Endodermal cell (in vitro differentiated cells): ENCODE results near the gene APEH. TPM values are rescaled to one million over a fixed set of nuclear protein-coding genes. Genes with fewer than 3 reads are reported as not detected.
"Not testable (repeated sequence)": the region's sequence is repeated elsewhere in the genome, so short reads cannot be mapped to it uniquely, and the experiment has no call there.

Experiments used
- DNase-seq: peaks from one replicate; pipeline ENCODE4 v3.0.0-alpha.2; 2017
- H3K27ac ChIP-seq: 2 replicates; pipeline ENCODE4 v1.5.1; 2013; ENCODE audit warnings: mild to moderate bottlenecking, low read depth, low read length, moderate library complexity
- H3K27me3 ChIP-seq: 2 replicates; pipeline ENCODE4 v1.6.1; 2013; ENCODE audit warnings: mild to moderate bottlenecking, low read length, moderate library complexity; ENCODE audit not compliant: insufficient read depth, control insufficient read depth, poor library complexity, severe bottlenecking
- H3K36me3 ChIP-seq: 2 replicates; pipeline ENCODE4 v1.7.0; 2013; ENCODE audit warnings: mild to moderate bottlenecking, low read length, moderate library complexity; ENCODE audit not compliant: control insufficient read depth, insufficient read depth
- H3K4me1 ChIP-seq: one replicate; pipeline ENCODE4 v1.7.0; 2013; ENCODE audit warnings: low read length; ENCODE audit not compliant: control insufficient read depth, insufficient read depth
- H3K4me3 ChIP-seq: 2 replicates; pipeline ENCODE4 v1.5.1; 2013; ENCODE audit warnings: mild to moderate bottlenecking, low read length, moderate library complexity
- H3K9ac ChIP-seq: 2 replicates; pipeline ENCODE4 v1.6.1; 2013; ENCODE audit warnings: mild to moderate bottlenecking, low read length, moderate library complexity; ENCODE audit not compliant: poor library complexity, severe bottlenecking; ENCODE audit errors: extremely low read depth
- H3K9me3 ChIP-seq: 2 replicates; pipeline ENCODE4 v1.6.1; 2013; ENCODE audit warnings: mild to moderate bottlenecking, low read length, moderate library complexity; ENCODE audit not compliant: control insufficient read depth
- H3K27ac Mint-ChIP-seq: 2 replicates; pipeline ENCODE4 v1.8.0; 2020; ENCODE audit warnings: mixed read lengths
- H3K27me3 Mint-ChIP-seq: 2 replicates; pipeline ENCODE4 v1.8.0; 2021; ENCODE audit warnings: mild to moderate bottlenecking, mixed read lengths; ENCODE audit not compliant: insufficient read depth
- H3K36me3 Mint-ChIP-seq: 2 replicates; pipeline ENCODE4 v1.8.0; 2020; ENCODE audit warnings: low read depth, mixed read lengths
- H3K4me1 Mint-ChIP-seq: 2 replicates; pipeline ENCODE4 v1.8.0; 2020; ENCODE audit warnings: mixed read lengths
- H3K4me3 Mint-ChIP-seq: 2 replicates; pipeline ENCODE4 v1.8.0; 2020; ENCODE audit warnings: mild to moderate bottlenecking, moderate library complexity, mixed read lengths
- H3K9me3 Mint-ChIP-seq: 2 replicates; pipeline ENCODE4 v1.8.0; 2020; ENCODE audit warnings: mild to moderate bottlenecking, mixed read lengths
- WGBS, 2 experiments: methylation state at CpG; one replicate each; pipeline versions ENCODE4 v1.1.5 to v1.1.7; 2013; ENCODE audit warnings: missing lambda C conversion rate in 2 of 2, mixed read lengths in 1 of 2; ENCODE audit not compliant: insufficient coverage in 1 of 2, insufficient read length in 1 of 2; 5-methylcytosine and 5-hydroxymethylcytosine counted together
- total RNA-seq, 2 donors: library from RNA; stranded (reverse); fragmentation: NEBNext Ultra II Directional in 1 of 2; extraction: Animal tissue kit (Norgen Biotek cat#: 25700) in 1 of 2; gene quantifications; 2 replicates in 1 of 2; 3 replicates in 1 of 2; pipeline ENCODE4 v1.2.1, GENCODE V29; 2021
- TF ChIP-seq, protein P1 (sequence below): fragments of 200-600 bp; sonication (generic); conservative IDR thresholded peaks from 2 replicates; pipeline ENCODE4 v1.5.0; 2021; ENCODE audit warnings: antibody characterized with exemption, mild to moderate bottlenecking

APEH gene
- total RNA-seq, 2 donors from 2014 or later, result 188 to 216 TPM

DNA sequence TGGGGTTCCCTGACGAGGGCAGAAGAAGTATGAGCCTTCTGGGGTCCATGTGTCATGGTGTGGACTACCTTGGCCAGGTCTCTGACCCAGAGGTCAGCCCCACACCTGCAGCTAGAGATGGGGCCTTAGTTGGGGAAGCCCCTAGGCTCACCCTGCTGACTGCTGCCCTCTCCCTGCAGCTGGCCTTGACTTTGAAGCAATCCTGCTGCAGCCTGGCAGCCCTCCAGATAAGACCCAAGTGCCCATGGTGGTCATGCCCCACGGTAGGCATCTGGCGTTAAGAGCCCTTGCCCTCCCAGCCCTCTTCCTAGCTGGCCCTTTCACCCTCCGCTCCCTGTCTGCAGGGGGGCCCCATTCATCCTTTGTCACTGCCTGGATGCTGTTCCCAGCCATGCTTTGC is 7.4 kb downstream of the APEH start:
- H3K36me3 ChIP-seq, result peaks cover 72% of the 10 kb centered on the region
- no peak overlapping the region for H3K9ac ChIP-seq
- H3K4me3 ChIP-seq, result no peak overlapping the region
- H3K4me1 ChIP-seq, result no peaks in the 10 kb centered on the region
- no peak for DNase-seq
- Mint-ChIP-seq H3K4me1 (no peaks in the 10 kb centered on the region), H3K27me3 (no peaks in the 10 kb centered on the region), H3K27ac (no peak overlapping the region), H3K4me3 (no peak overlapping the region), H3K9me3 (no peaks in the 10 kb centered on the region), H3K36me3 (peaks cover 51% of the 10 kb centered on the region)
- TF ChIP-seq, protein P1, sequence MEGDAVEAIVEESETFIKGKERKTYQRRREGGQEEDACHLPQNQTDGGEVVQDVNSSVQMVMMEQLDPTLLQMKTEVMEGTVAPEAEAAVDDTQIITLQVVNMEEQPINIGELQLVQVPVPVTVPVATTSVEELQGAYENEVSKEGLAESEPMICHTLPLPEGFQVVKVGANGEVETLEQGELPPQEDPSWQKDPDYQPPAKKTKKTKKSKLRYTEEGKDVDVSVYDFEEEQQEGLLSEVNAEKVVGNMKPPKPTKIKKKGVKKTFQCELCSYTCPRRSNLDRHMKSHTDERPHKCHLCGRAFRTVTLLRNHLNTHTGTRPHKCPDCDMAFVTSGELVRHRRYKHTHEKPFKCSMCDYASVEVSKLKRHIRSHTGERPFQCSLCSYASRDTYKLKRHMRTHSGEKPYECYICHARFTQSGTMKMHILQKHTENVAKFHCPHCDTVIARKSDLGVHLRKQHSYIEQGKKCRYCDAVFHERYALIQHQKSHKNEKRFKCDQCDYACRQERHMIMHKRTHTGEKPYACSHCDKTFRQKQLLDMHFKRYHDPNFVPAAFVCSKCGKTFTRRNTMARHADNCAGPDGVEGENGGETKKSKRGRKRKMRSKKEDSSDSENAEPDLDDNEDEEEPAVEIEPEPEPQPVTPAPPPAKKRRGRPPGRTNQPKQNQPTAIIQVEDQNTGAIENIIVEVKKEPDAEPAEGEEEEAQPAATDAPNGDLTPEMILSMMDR, result no peak
- no peaks in the 10 kb centered on the region for H3K27me3 ChIP-seq
- 88 to 96% methylated on average over 4 of the region's 4 CpGs for WGBS, 2 experiments
- H3K9me3 ChIP-seq, result no peaks in the 10 kb centered on the region
- H3K27ac ChIP-seq, result no peak overlapping the region

DNA sequence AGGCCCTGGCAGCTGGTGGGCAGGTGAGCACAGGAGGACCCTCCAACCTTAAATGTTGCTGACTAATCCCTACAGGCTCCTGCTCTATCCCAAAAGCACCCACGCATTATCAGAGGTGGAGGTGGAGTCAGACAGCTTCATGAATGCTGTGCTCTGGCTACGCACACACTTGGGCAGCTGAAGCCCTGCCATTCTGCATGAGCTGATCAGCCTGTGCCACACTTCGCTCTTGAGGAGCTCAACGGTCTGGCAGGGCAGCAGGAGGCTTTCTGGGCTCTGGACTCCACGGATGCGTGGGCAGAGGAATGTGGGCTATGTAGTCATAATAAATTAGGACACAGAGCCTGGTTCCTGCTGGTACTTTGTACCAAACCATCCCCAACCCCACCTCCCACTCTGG is 9.0 kb downstream of the APEH start:
- Mint-ChIP-seq H3K4me1 (peaks cover 5% of the 10 kb centered on the region), H3K9me3 (no peaks in the 10 kb centered on the region), H3K4me3 (no peak overlapping the region), H3K36me3 (peaks cover 38% of the 10 kb centered on the region), H3K27me3 (no peaks in the 10 kb centered on the region), H3K27ac (no peak overlapping the region)
- Histone ChIP-seq H3K27ac (no peak overlapping the region), H3K9ac (no peak overlapping the region), H3K36me3 (peaks cover 56% of the 10 kb centered on the region), H3K4me3 (no peak overlapping the region), H3K27me3 (no peaks in the 10 kb centered on the region), H3K9me3 (no peaks in the 10 kb centered on the region), H3K4me1 (no peaks in the 10 kb centered on the region)
- TF ChIP-seq, protein P1, result no peak
- no peak for DNase-seq
- 83 to 95% methylated on average over 2 to 6 of the region's 6 CpGs for WGBS, 2 experiments

DNA sequence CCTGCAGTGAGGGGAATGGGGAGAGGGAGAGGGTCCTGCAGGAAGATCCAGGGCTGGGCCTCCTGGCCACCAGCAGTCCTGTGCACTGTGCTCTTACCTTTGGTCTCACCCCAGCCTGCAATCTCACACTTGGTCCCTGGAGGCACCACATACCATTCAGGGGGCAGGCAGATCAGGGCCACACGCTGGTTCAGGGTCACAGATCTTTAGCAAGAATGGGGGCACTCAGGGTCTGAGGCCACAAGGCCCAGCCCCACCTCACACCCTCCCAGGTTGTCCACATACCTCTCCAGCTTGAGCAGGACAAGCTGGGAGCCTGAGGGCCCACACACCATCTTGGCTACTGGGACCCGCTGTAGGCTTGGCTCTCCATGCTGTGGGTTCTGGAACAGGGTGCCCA is 10.3 kb downstream of the APEH start:
- Mint-ChIP-seq H3K4me1 (peaks cover 12% of the 10 kb centered on the region), H3K36me3 (peaks cover 33% of the 10 kb centered on the region)
- H3K36me3 ChIP-seq, result peaks cover 44% of the 10 kb centered on the region
- H3K4me1 ChIP-seq, H3K27me3 Mint-ChIP-seq, H3K9ac ChIP-seq, H3K9me3 Mint-ChIP-seq, H3K4me3 Mint-ChIP-seq, H3K9me3 ChIP-seq, H3K27me3 ChIP-seq, H3K27ac Mint-ChIP-seq, H3K27ac ChIP-seq, H3K4me3 ChIP-seq: not testable (repeated sequence)
- peak; percentile 70 for DNase-seq
- WGBS, 2 experiments, result 87 to 100% methylated on average over 1 to 2 of the region's 2 CpGs
- TF ChIP-seq, protein P1, result peak; percentile 49

DNA sequence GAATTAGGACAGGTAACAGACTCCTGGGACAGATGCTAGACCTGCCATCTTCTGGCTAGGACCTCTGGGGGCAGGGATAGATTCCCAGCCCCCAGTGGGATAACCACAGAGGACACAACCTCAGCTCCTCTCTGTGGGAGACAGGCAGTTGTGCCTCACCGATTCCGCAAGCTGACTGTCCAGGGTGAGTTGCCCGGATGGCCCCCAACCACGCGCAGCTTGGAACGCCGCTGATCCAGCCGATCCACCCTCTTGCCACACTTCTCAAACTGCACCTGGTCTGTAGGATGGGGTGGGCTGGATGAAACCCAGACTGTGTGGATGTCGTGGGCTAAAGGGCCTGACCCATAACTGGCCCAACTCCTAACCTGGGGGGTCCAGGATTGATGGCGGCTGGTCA is 11.0 kb downstream of the APEH start:
- H3K27ac Mint-ChIP-seq, H3K27ac ChIP-seq, H3K9me3 ChIP-seq, H3K4me1 ChIP-seq, DNase-seq, H3K4me3 ChIP-seq, H3K9me3 Mint-ChIP-seq, H3K27me3 ChIP-seq, H3K9ac ChIP-seq, H3K27me3 Mint-ChIP-seq: not testable (repeated sequence)
- Mint-ChIP-seq H3K36me3 (peaks cover 28% of the 10 kb centered on the region), H3K4me3 (peak overlapping the region; percentile 65), H3K4me1 (peaks cover 16% of the 10 kb centered on the region)
- 99 to 100% methylated on average over 1 to 10 of the region's 10 CpGs for WGBS, 2 experiments
- peaks cover 37% of the 10 kb centered on the region for H3K36me3 ChIP-seq

DNA sequence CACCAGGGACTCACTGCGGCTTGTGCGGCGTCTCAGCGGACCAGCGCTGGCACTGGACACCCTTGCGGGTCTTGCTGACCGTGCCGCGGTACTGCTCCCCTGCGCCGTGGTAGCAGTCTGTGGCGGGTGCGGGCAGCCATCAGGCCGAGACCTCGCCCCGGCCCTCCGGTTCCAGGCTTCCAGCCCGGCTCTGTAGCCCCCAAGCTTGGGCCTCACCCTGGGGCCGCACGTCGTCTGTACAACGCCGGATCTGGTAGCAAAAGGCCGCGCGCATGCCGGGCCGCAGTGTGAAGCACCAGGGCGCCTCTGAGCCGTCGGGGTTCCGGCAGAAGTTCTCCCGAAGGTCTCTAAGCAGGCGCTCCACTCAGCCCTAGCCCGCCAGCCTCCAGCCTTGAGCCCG is 11.7 kb downstream of the APEH start:
- peaks cover 30% of the 10 kb centered on the region for H3K36me3 ChIP-seq
- H3K9ac ChIP-seq, H3K4me3 ChIP-seq, H3K27me3 ChIP-seq, H3K9me3 Mint-ChIP-seq, H3K27me3 Mint-ChIP-seq, H3K4me1 ChIP-seq, H3K9me3 ChIP-seq, H3K27ac ChIP-seq, H3K27ac Mint-ChIP-seq: not testable (repeated sequence)
- Mint-ChIP-seq H3K4me1 (peaks cover 18% of the 10 kb centered on the region), H3K36me3 (peaks cover 22% of the 10 kb centered on the region), H3K4me3 (peak overlapping the region; percentile 65)
- DNase-seq, result peak; percentile 66
- 47 to 69% methylated on average over 10 to 33 of the region's 36 CpGs for WGBS, 2 experiments
